Activated CD4-positive, alpha-beta T cell treated with anti-CD3 and anti-CD28 coated beads, Interleukin-2, amount 10 ng/mL, durations not matched to agents 24 days and 14 days (primary cell): ENCODE data around the gene NPIPA7. TPM values are rescaled to one million over a fixed set of nuclear protein-coding genes. Genes with fewer than 3 reads are reported as not detected.
"Not testable (repeated sequence)": the region's sequence is repeated elsewhere in the genome, so short reads cannot be mapped to it uniquely, and the experiment has no call there.

Source experiments
- DNase-seq: peaks from one replicate; pipeline ENCODE4 v3.0.0; 2022
- H3K27ac Mint-ChIP-seq: one replicate; pipeline ENCODE4 v1.8.0; 2022; ENCODE audit warnings: mild to moderate bottlenecking, mixed read lengths
- H3K27me3 Mint-ChIP-seq: one replicate; pipeline ENCODE4 v1.8.0; 2022; ENCODE audit warnings: mixed read lengths
- H3K36me3 Mint-ChIP-seq: one replicate; pipeline ENCODE4 v1.8.0; 2022; ENCODE audit warnings: low read depth, mild to moderate bottlenecking, mixed read lengths
- H3K4me1 Mint-ChIP-seq: one replicate; pipeline ENCODE4 v1.8.0; 2021; ENCODE audit warnings: mixed read lengths
- H3K4me3 Mint-ChIP-seq: one replicate; pipeline ENCODE4 v1.8.0; 2022; ENCODE audit warnings: mild to moderate bottlenecking, moderate library complexity, mixed read lengths
- H3K9me3 Mint-ChIP-seq: one replicate; pipeline ENCODE4 v1.8.0; 2021; ENCODE audit warnings: mixed read lengths
- intact Hi-C: fragments of 100-400 bp; cut with micrococcal nuclease; formaldehyde crosslinking; loops from one replicate; pipeline ENCODE4 v1.15.1; 2023
- total RNA-seq: library from RNA; stranded (reverse); gene quantifications from 2 replicates; pipeline ENCODE4 v1.2.3, GENCODE V29; 2022

NPIPA7 gene
- total RNA-seq, 1 donor from 2014 or later, result 7.5 TPM

GRCh38 chr16:16399685-16400084, 20.7 kb downstream of the NPIPA7 start:
- H3K36me3 Mint-ChIP-seq, intact Hi-C loops, H3K27me3 Mint-ChIP-seq, DNase-seq, H3K4me3 Mint-ChIP-seq, H3K4me1 Mint-ChIP-seq, H3K27ac Mint-ChIP-seq, H3K9me3 Mint-ChIP-seq: not testable (repeated sequence)

GRCh38 chr16:16402333-16402732, 23.4 kb downstream of the NPIPA7 start:
- H3K4me1 Mint-ChIP-seq, H3K4me3 Mint-ChIP-seq, DNase-seq, H3K9me3 Mint-ChIP-seq, H3K36me3 Mint-ChIP-seq, intact Hi-C loops, H3K27me3 Mint-ChIP-seq, H3K27ac Mint-ChIP-seq: not testable (repeated sequence)

GRCh38 chr16:16404283-16404682, 25.3 kb downstream of the NPIPA7 start:
- DNase-seq, H3K36me3 Mint-ChIP-seq, H3K27ac Mint-ChIP-seq, H3K4me1 Mint-ChIP-seq, intact Hi-C loops, H3K4me3 Mint-ChIP-seq, H3K27me3 Mint-ChIP-seq, H3K9me3 Mint-ChIP-seq: not testable (repeated sequence)

GRCh38 chr16:16405421-16405820, 26.5 kb downstream of the NPIPA7 start:
- DNase-seq, H3K36me3 Mint-ChIP-seq, H3K27me3 Mint-ChIP-seq, H3K27ac Mint-ChIP-seq, intact Hi-C loops, H3K4me3 Mint-ChIP-seq, H3K9me3 Mint-ChIP-seq, H3K4me1 Mint-ChIP-seq: not testable (repeated sequence)

- H3K4me1 Mint-ChIP-seq, H3K27me3 Mint-ChIP-seq, H3K4me3 Mint-ChIP-seq, intact Hi-C loops, H3K27ac Mint-ChIP-seq, DNase-seq, H3K36me3 Mint-ChIP-seq, H3K9me3 Mint-ChIP-seq: not testable (repeated sequence)
Observed at GRCh38 chr16:16408430-16408829, 29.5 kb downstream of the NPIPA7 start.

GRCh38 chr16:16413773-16414172, 34.8 kb downstream of the NPIPA7 start:
- DNase-seq, H3K4me3 Mint-ChIP-seq, intact Hi-C loops, H3K27ac Mint-ChIP-seq, H3K4me1 Mint-ChIP-seq, H3K9me3 Mint-ChIP-seq, H3K27me3 Mint-ChIP-seq, H3K36me3 Mint-ChIP-seq: not testable (repeated sequence)

- H3K4me1 Mint-ChIP-seq, intact Hi-C loops, H3K27ac Mint-ChIP-seq, H3K9me3 Mint-ChIP-seq, H3K4me3 Mint-ChIP-seq, H3K36me3 Mint-ChIP-seq, H3K27me3 Mint-ChIP-seq, DNase-seq: not testable (repeated sequence)
Observed at GRCh38 chr16:16417071-16417470, 38.1 kb downstream of the NPIPA7 start.

GRCh38 chr16:16417914-16418544, 39.1 kb downstream of the NPIPA7 start:
- H3K4me3 Mint-ChIP-seq, DNase-seq, H3K4me1 Mint-ChIP-seq, H3K27me3 Mint-ChIP-seq, intact Hi-C loops, H3K9me3 Mint-ChIP-seq, H3K36me3 Mint-ChIP-seq, H3K27ac Mint-ChIP-seq: not testable (repeated sequence)

GRCh38 chr16:16420515-16420914, 41.6 kb downstream of the NPIPA7 start:
- H3K27me3 Mint-ChIP-seq, H3K27ac Mint-ChIP-seq, H3K4me1 Mint-ChIP-seq, H3K9me3 Mint-ChIP-seq, DNase-seq, intact Hi-C loops, H3K4me3 Mint-ChIP-seq, H3K36me3 Mint-ChIP-seq: not testable (repeated sequence)

- DNase-seq, H3K4me3 Mint-ChIP-seq, H3K27ac Mint-ChIP-seq, H3K4me1 Mint-ChIP-seq, H3K9me3 Mint-ChIP-seq, intact Hi-C loops, H3K27me3 Mint-ChIP-seq, H3K36me3 Mint-ChIP-seq: not testable (repeated sequence)
Observed at GRCh38 chr16:16425146-16425545, 46.2 kb downstream of the NPIPA7 start.

- H3K9me3 Mint-ChIP-seq, H3K4me3 Mint-ChIP-seq, DNase-seq, H3K27ac Mint-ChIP-seq, H3K4me1 Mint-ChIP-seq, H3K27me3 Mint-ChIP-seq, intact Hi-C loops, H3K36me3 Mint-ChIP-seq: not testable (repeated sequence)
Observed at GRCh38 chr16:16431135-16431534, 52.2 kb downstream of the NPIPA7 start.

- H3K4me1 Mint-ChIP-seq, DNase-seq, H3K4me3 Mint-ChIP-seq, H3K36me3 Mint-ChIP-seq, H3K9me3 Mint-ChIP-seq, intact Hi-C loops, H3K27me3 Mint-ChIP-seq, H3K27ac Mint-ChIP-seq: not testable (repeated sequence)
Observed at GRCh38 chr16:16434711-16435110, 55.8 kb downstream of the NPIPA7 start.

GRCh38 chr16:16441401-16441800, 62.5 kb downstream of the NPIPA7 start:
- H3K4me3 Mint-ChIP-seq, H3K4me1 Mint-ChIP-seq, intact Hi-C loops, DNase-seq, H3K27me3 Mint-ChIP-seq, H3K9me3 Mint-ChIP-seq, H3K36me3 Mint-ChIP-seq, H3K27ac Mint-ChIP-seq: not testable (repeated sequence)
